GM19239 (cell line): ENCODE measurements around the gene BMP8A.
A peak's percentile ranks its signal among the peaks of the same experiment; 100 is the strongest.
"Not testable (repeated sequence)": the region's sequence is repeated elsewhere in the genome, so short reads cannot be mapped to it uniquely, and the experiment has no call there.

Experiments
- DNase-seq: peaks from one replicate; pipeline ENCODE4 v3.0.0; 2011; ENCODE audit warnings: low spot score; ENCODE audit not compliant: insufficient read length
- FAIRE-seq: peaks from 2 replicates; lab custom pipeline; 2011; peaks lifted over from hg19 to GRCh38; lab: Jason Lieb, UNC

Gene BMP8A

GRCh38 chr1:39501666-39502065 lies 10.2 kb downstream of the BMP8A start:
- DNase-seq (no peak), FAIRE-seq (no peak)

GRCh38 chr1:39504436-39504835 lies 13.0 kb downstream of the BMP8A start:
- FAIRE-seq = not testable (repeated sequence)

DNA sequence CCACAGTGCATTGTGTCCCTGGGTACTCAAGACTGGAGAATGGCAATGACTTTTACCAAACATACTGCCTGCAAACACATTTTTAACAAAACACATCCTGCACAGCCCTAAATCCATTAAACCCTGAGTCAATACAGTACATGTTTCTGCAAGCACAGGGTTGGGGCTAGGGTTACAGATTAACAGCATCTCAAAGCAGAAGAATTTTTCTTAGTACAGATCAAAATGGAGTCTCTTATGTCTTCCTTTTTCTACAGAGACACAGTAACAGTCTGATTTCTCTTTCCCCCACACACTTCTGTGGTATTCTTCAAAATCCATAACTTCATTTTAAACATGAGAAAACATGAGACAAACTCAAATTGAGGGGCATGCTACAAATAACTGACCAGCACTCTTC lies 13.9 kb downstream of the BMP8A start:
- DNase-seq (no peak), FAIRE-seq (no peak)

More at GRCh38 chr1:39504436-39504835, 13.0 kb downstream of the BMP8A start:
- DNase-seq = not testable (repeated sequence)

- FAIRE-seq (no peak), DNase-seq (no peak)
Observed at GRCh38 chr1:39507230-39507928, 15.9 kb downstream of the BMP8A start.

- no peak for FAIRE-seq
- no peak for DNase-seq
Observed at GRCh38 chr1:39508266-39508665, 16.8 kb downstream of the BMP8A start.

GRCh38 chr1:39508857-39509305 lies 17.4 kb downstream of the BMP8A start:
- FAIRE-seq (no peak), DNase-seq (no peak)

GRCh38 chr1:39509360-39510009 lies 18.0 kb downstream of the BMP8A start:
- FAIRE-seq (peak; percentile 91), DNase-seq (no peak)

DNA sequence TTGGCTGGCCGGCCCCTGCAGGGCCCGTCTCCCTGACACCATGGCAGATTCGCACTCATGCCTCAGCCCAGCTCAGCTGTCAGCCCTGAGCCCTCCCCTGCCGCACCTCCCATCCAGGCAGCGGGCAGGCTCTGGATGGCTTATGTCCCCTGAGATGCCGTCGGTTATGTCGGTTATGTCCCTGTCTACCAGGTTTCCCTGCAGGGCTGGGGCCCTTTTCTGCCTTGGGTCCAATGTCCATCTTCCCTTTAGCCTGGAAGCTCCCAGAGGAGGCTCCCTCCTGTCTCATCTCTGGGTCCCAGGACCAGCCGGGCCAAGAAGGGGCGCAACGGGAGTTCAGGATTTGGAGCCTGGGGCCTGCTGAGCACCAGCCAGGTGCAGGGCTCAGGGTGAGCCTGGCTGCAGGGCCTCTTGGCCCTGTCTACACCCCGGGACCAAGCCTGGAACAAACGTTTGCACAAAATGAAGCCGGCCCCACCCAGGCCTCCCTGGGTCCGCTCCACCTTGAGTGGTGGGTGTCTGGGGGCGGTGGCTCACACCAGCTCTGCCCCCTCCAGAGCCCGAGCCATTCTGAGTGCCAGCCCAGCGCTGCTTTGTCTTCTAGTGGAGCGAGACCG lies 19.2 kb downstream of the BMP8A start:
- DNase-seq, FAIRE-seq: not testable (repeated sequence)

- FAIRE-seq, DNase-seq: not testable (repeated sequence)
Observed at GRCh38 chr1:39511477-39511876, 20.0 kb downstream of the BMP8A start.

GRCh38 chr1:39512234-39512847 lies 20.9 kb downstream of the BMP8A start:
- not testable (repeated sequence) for DNase-seq
- peak; percentile 89 for FAIRE-seq

- not testable (repeated sequence) for FAIRE-seq, DNase-seq
Observed at GRCh38 chr1:39514710-39515124, 23.3 kb downstream of the BMP8A start.

GRCh38 chr1:39515131-39516086 lies 24.0 kb downstream of the BMP8A start:
- DNase-seq = not testable (repeated sequence)
- peak; percentile 91 for FAIRE-seq

- DNase-seq, FAIRE-seq: not testable (repeated sequence)
Observed at GRCh38 chr1:39516841-39517240, 25.4 kb downstream of the BMP8A start.

GRCh38 chr1:39517936-39518335 lies 26.5 kb downstream of the BMP8A start:
- FAIRE-seq, DNase-seq: not testable (repeated sequence)

- not testable (repeated sequence) for FAIRE-seq, DNase-seq
Observed at GRCh38 chr1:39519376-39519775, 27.9 kb downstream of the BMP8A start.

DNA sequence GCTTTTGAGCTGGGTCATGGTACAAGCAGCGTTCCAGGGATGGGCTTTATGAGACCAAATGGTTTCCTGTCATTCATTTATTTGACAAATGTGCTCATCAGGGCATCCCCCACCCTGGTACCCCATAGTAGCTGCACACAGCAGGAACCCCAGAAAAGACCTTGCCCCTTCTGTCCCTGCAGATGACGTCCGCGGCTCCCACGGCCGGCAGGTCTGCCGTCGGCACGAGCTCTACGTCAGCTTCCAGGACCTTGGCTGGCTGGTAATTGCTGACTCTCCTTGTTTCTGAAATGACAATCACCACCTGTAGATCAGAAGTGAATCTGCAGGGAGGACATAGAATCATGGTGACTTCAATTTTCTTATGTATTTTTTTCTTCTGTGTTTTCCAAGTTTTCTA lies 30.8 kb downstream of the BMP8A start:
- DNase-seq, FAIRE-seq: not testable (repeated sequence)

GRCh38 chr1:39522661-39523567 lies 31.5 kb downstream of the BMP8A start:
- no peak for FAIRE-seq
- no peak for DNase-seq

DNA sequence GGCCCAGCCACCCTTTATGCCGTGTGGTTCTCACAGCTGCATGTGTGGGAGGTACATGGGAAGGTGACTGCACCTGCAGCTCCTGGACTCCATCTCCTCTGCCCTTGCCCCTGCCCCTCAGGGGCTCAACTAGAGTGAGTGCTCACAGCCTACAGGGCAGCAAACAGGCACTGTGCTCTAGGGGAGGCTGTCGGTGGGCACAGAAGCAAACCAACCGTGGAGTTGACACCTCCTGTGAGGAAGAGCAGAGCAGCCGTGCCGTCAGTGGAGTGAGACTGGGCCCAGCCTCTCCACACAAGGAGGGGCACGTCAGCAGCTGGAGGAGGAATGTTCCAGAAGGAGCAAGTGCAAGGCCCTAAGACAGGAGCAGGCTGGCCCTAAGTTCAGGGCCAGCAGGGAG lies 32.7 kb downstream of the BMP8A start:
- FAIRE-seq (no peak), DNase-seq (no peak)
